HepG2 (cell line): ENCODE data around the gene C9orf78. TPM values are rescaled to one million over a fixed set of nuclear protein-coding genes. Genes with fewer than 3 reads are reported as not detected.

Experiments used
- ATF1 ChIP-seq: IDR thresholded peaks from 2 replicates; pipeline ENCODE4 v1.6.1; 2016; ENCODE audit warnings: mild to moderate bottlenecking, control low read depth
- CENPT ChIP-seq: sonication (generic); formaldehyde crosslinking; IDR thresholded peaks from 2 replicates; pipeline ENCODE4 v1.8.0; 2022; ENCODE audit warnings: low read depth, mild to moderate bottlenecking, moderate library complexity, missing genetic modification reagents
- CHD2 ChIP-seq: IDR thresholded peaks from 2 replicates; pipeline ENCODE4 v1.6.1; 2011; ENCODE audit warnings: low read depth, low read length, improper control_type of control experiment
- FOXP1 ChIP-seq, 2 experiments: fragments of 450-650 bp in 1 of 2; IDR thresholded peaks; 2 replicates each; pipeline ENCODE4 v1.6.1; 2017 to 2018; ENCODE audit warnings: antibody characterized with exemption in 1 of 2
- HNRNPL ChIP-seq: fragments of 200-400 bp; formaldehyde crosslinking; IDR thresholded peaks from 2 replicates; pipeline ENCODE4 v1.6.1; 2017; ENCODE audit warnings: mild to moderate bottlenecking, low read depth, low read length
- IKZF1 ChIP-seq: fragments of 450-650 bp; IDR thresholded peaks from 2 replicates; pipeline ENCODE4 v1.7.1; 2016
- KMT2A ChIP-seq: sonication (generic); formaldehyde crosslinking; IDR thresholded peaks from 2 replicates; pipeline ENCODE4 v1.4.0; 2020; ENCODE audit warnings: missing genetic modification reagents
- NCOR1 ChIP-seq: fragments of 200-600 bp; sonication (generic); IDR thresholded peaks from 2 replicates; pipeline ENCODE4 v1.7.0; 2017; ENCODE audit warnings: antibody characterized with exemption, low read length, borderline replicate concordance
- PHF20 ChIP-seq: sonication (generic); formaldehyde crosslinking; IDR thresholded peaks from 2 replicates; pipeline ENCODE4 v1.5.0; 2020; ENCODE audit warnings: mild to moderate bottlenecking, missing genetic modification reagents
- RAD21 ChIP-seq: fragments of 450-650 bp; formaldehyde crosslinking; IDR thresholded peaks from 2 replicates; pipeline ENCODE4 v1.5.0; 2020; ENCODE audit warnings: mild to moderate bottlenecking
- TGIF2 ChIP-seq: IDR thresholded peaks from 2 replicates; pipeline ENCODE4 v1.6.1; 2016; ENCODE audit warnings: control low read depth, missing compliant biosample characterization
- ZEB1 ChIP-seq: IDR thresholded peaks from 2 replicates; pipeline ENCODE4 v1.6.1; 2012; ENCODE audit warnings: mild to moderate bottlenecking, low read depth, inconsistent platforms; ENCODE audit not compliant: insufficient replicate concordance
- ZKSCAN5 ChIP-seq: sonication (generic); formaldehyde crosslinking; IDR thresholded peaks from 2 replicates; pipeline ENCODE4 v1.5.1; 2020; ENCODE audit warnings: mild to moderate bottlenecking, missing genetic modification reagents
- ZNF33A ChIP-seq: sonication (generic); formaldehyde crosslinking; IDR thresholded peaks from 2 replicates; pipeline ENCODE4 v1.5.1; 2020; ENCODE audit warnings: missing genetic modification reagents, mild to moderate bottlenecking, moderate library complexity, borderline replicate concordance
- ZNF354B ChIP-seq: sonication (generic); formaldehyde crosslinking; IDR thresholded peaks from 2 replicates; pipeline ENCODE4 v1.8.0; 2022; ENCODE audit warnings: mild to moderate bottlenecking, missing genetic modification reagents
- ZNF788 ChIP-seq: sonication (generic); formaldehyde crosslinking; IDR thresholded peaks from 2 replicates; pipeline ENCODE4 v1.5.0; 2020; ENCODE audit warnings: mild to moderate bottlenecking, missing genetic modification reagents, borderline replicate concordance
- polyA plus RNA-seq, 8 experiments: library from polyadenylated mRNA; depleted of rRNA in 3 of 8; stranded (reverse) in 7 of 8; unstranded in 1 of 8; fragments of >200 nt; fragmentation: Illumina TruSeq in 4 of 8; extraction: Trizol in 4 of 8; gene quantifications; 2 replicates each; pipeline versions ENCODE4 v1.2.1 to v1.2.3, GENCODE V29; 2011 to 2016; ENCODE audit warnings: low read depth in 4 of 8, missing spikeins in 1 of 8, mixed read lengths in 1 of 8; ENCODE audit not compliant: insufficient read depth in 1 of 8
- total RNA-seq, 5 experiments: library from RNA; depleted of rRNA; stranded (reverse); fragments of >200 nt; fragmentation: Illumina TruSeq; extraction: Trizol; gene quantifications; 2 replicates each; pipeline ENCODE4 v1.2.3, GENCODE V29; 2016; ENCODE audit warnings: low read depth in 1 of 5
- TF ChIP-seq, protein P1 (sequence below): IDR thresholded peaks from 2 replicates; pipeline ENCODE4 v1.6.1; 2016; ENCODE audit warnings: missing compliant biosample characterization, missing genetic modification reagents, borderline replicate concordance
- TF ChIP-seq, protein P2 (sequence below): sonication (generic); formaldehyde crosslinking; IDR thresholded peaks from 2 replicates; pipeline ENCODE4 v1.9.0; 2021; ENCODE audit warnings: missing genetic modification reagents, borderline replicate concordance
- TF ChIP-seq, protein P3 (sequence below): sonication (generic); formaldehyde crosslinking; IDR thresholded peaks from 2 replicates; pipeline ENCODE4 v1.8.1; 2023; ENCODE audit warnings: mild to moderate bottlenecking, moderate library complexity, missing genetic modification reagents
- TF ChIP-seq, protein P4 (sequence below): IDR thresholded peaks from 2 replicates; pipeline ENCODE4 v1.6.1; 2016; ENCODE audit warnings: missing genetic modification reagents, missing compliant biosample characterization
- TF ChIP-seq, protein P5 (sequence below): sonication (generic); formaldehyde crosslinking; IDR thresholded peaks from 2 replicates; pipeline ENCODE4 v1.4.0; 2020; ENCODE audit warnings: mild to moderate bottlenecking, missing genetic modification reagents
- TF ChIP-seq, protein P6 (sequence below): sonication (generic); formaldehyde crosslinking; IDR thresholded peaks from 2 replicates; pipeline ENCODE4 v1.4.0; 2020; ENCODE audit warnings: missing genetic modification reagents
- TF ChIP-seq, protein P7 (sequence below): IDR thresholded peaks from 2 replicates; pipeline ENCODE4 v1.6.1; 2012; ENCODE audit warnings: low read depth, low read length, improper control_type of control experiment

C9orf78 gene
- total and polyA plus RNA-seq, 2 of the 13 experiments (the other 11 are each of a cell fraction or from before 2014, with no cell fraction given), result 18.4 to 35.5 TPM

DNA sequence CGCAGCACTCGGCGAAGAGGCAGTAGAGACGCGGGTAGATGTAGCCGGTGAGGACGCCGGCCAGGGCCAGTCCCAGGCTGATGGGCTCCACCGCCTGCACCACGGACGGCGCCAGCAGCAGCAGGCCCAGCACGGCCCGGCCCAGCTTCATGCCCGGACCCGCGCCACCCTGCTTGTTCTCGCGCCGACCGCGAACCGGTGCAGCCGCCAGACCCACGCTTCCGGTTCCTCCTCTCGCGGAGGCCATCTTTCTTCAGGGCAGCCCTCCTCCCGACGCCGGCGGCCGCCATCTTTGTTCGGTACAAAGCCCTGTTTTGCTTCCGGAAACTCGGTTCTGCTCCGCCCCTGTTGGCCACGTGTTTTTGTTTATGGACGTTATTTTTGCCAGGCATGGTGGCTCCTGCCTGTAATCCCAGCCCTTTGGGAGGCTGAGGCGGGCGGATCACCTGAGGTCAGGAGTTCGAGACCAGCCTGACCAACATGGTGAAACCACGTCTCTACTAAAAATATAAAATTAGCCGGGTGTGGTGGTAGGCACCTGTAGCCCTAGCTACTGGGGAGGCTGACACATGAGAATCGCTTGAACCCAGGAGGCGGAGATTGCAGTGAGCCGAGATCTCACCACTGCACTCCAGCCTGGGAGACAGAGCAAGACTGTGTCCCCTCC is 11.0 kb downstream of the C9orf78 start, which contains the start of gene TOR1A (continued):
- TF ChIP-seq, protein P1, sequence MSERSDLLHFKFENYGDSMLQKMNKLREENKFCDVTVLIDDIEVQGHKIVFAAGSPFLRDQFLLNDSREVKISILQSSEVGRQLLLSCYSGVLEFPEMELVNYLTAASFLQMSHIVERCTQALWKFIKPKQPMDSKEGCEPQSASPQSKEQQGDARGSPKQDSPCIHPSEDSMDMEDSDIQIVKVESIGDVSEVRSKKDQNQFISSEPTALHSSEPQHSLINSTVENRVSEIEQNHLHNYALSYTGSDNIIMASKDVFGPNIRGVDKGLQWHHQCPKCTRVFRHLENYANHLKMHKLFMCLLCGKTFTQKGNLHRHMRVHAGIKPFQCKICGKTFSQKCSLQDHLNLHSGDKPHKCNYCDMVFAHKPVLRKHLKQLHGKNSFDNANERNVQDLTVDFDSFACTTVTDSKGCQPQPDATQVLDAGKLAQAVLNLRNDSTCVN (CRISPR knock-in tag), result peak; percentile 69
- TF ChIP-seq, protein P2, sequence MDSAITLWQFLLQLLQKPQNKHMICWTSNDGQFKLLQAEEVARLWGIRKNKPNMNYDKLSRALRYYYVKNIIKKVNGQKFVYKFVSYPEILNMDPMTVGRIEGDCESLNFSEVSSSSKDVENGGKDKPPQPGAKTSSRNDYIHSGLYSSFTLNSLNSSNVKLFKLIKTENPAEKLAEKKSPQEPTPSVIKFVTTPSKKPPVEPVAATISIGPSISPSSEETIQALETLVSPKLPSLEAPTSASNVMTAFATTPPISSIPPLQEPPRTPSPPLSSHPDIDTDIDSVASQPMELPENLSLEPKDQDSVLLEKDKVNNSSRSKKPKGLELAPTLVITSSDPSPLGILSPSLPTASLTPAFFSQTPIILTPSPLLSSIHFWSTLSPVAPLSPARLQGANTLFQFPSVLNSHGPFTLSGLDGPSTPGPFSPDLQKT, result peak; percentile 65; the same call in 1 of the 2 replicates
- TF ChIP-seq, protein P3, sequence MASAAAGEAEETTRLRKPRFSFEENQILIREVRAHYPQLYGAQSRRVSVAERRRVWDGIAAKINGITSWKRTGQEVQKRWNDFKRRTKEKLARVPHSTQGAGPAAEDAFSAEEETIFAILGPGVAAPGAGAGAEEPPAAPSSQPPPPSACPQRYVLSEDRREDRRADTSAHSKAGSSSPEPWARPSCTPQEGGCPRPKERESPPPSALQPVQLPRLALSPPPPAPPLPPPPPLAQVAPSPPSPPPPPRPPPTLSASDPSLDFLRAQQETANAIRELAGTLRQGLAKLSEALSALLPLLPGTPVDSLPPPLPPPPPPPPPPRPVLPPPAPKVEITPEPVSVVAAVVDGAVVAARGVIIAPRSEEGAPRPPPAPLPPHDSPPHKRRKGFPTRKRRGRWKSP, result peak; percentile 68; the same call in 1 of the 2 replicates
- TF ChIP-seq, protein P4, sequence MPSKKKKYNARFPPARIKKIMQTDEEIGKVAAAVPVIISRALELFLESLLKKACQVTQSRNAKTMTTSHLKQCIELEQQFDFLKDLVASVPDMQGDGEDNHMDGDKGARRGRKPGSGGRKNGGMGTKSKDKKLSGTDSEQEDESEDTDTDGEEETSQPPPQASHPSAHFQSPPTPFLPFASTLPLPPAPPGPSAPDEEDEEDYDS, result peak; percentile 60
- TF ChIP-seq ZKSCAN5 (CRISPR knock-in tag) (no peak), TGIF2 (CRISPR knock-in tag) (peak; percentile 75; the same call in 1 of the 2 replicates), CHD2 (peak; percentile 86), ZNF33A (CRISPR knock-in tag) (no peak), ZNF788 (CRISPR knock-in tag) (peak; percentile 94; the same call in 1 of the 2 replicates), CENPT (no peak), HNRNPL (peak; percentile 75; the same call in 1 of the 2 replicates), KMT2A (CRISPR knock-in tag) (peak; percentile 77), ATF1 (CRISPR knock-in tag) (peak; percentile 51; the same call in 1 of the 2 replicates), NCOR1 (no peak; the same call in 1 of the 2 replicates), PHF20 (CRISPR knock-in tag) (peak; percentile 92), ZNF354B (0 out of 2 replicates have a peak, but pooled peaks have one; percentile 58), ZEB1 (no peak), FOXP1 (IDR thresholded peaks at IDR 0.05) (peak; percentile 45; the same call in 1 of the 2 replicates), FOXP1 (CRISPR knock-in tag; IDR thresholded peaks at IDR 0.05) (peak; percentile 69), RAD21 (CRISPR knock-in tag) (peak; percentile 36), IKZF1 (no peak)
- TF ChIP-seq, protein P5, sequence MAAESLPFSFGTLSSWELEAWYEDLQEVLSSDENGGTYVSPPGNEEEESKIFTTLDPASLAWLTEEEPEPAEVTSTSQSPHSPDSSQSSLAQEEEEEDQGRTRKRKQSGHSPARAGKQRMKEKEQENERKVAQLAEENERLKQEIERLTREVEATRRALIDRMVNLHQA (CRISPR knock-in tag), result no peak
- TF ChIP-seq, protein P6, sequence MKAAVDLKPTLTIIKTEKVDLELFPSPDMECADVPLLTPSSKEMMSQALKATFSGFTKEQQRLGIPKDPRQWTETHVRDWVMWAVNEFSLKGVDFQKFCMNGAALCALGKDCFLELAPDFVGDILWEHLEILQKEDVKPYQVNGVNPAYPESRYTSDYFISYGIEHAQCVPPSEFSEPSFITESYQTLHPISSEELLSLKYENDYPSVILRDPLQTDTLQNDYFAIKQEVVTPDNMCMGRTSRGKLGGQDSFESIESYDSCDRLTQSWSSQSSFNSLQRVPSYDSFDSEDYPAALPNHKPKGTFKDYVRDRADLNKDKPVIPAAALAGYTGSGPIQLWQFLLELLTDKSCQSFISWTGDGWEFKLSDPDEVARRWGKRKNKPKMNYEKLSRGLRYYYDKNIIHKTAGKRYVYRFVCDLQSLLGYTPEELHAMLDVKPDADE (CRISPR knock-in tag), result no peak
- TF ChIP-seq, protein P7, sequence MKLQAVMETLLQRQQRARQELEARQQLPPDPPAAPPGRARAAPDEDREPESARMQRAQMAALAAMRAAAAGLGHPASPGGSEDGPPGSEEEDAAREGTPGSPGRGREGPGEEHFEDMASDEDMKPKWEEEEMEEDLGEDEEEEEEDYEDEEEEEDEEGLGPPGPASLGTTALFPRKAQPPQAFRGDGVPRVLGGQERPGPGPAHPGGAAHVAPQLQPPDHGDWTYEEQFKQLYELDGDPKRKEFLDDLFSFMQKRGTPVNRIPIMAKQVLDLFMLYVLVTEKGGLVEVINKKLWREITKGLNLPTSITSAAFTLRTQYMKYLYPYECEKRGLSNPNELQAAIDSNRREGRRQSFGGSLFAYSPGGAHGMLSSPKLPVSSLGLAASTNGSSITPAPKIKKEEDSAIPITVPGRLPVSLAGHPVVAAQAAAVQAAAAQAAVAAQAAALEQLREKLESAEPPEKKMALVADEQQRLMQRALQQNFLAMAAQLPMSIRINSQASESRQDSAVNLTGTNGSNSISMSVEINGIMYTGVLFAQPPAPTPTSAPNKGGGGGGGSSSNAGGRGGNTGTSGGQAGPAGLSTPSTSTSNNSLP, result no peak
